ENCODE measurements around the gene RTP5.
"Not testable (repeated sequence)": the region's sequence is repeated elsewhere in the genome, so short reads cannot be mapped to it uniquely, and the experiment has no call there.

Gene RTP5

DNA sequence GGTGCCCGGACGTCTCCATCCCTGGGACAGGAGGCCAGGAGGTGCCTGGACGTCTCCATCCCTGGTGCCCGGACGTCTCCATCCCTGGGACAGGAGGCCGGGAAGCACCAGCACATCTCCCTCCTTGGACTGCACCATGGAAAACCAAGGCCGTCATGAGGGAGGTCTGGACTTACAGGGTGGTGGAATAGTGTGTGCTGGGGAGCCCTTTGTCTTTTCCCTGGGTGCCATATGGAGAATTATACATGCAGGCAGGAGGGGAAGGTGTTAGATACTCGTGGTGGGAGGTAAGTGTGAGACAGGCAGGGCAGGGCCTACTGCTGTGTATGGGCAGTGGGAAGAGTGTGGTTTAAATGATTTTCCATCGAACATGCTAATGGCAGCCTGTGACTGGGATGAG is 52.9 kb downstream of the RTP5 start:
- no peak for DNase-seq (ENCODE audit: low read depth in 4 of 4, low spot score in 1 of 4)

DNA sequence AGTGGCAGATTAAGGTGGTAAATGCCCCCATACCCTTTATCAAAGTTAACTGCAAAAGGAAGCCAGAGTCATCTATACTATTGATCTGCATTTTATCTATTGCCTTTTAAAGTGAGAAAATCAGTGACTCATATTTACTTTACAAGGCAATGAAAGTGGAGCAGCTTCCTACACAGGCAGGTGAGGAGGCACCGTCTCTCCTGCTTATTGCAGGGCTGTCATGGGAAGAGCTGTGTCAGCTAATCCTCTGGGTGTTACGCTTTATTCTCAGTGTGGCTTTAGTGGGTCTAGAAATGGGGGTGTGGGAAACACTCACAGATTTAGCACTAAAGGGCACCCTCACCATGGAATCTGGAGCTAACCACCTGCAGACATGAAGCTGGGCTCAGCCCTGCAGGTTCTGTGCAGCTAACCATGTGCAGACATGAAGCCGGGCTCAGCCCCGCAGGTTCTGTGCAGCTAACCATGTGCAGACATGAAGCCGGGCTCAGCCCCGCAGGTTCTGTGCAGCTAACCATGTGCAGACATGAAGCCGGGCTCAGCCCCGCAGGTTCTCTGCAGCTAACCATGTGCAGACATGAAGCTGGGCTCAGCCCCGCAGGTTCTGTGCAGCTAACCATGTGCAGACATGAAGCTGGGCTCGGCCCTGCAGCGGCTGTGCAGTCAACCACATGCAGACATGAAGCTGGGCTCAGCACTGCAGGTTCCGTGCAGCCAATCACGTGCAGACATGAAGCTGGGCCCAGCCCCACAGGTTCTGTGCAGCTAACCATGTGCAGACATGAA is 53.5 kb downstream of the RTP5 start:
- not testable (repeated sequence) for DNase-seq (ENCODE audit: low read depth in 4 of 4, low spot score in 1 of 4)

All from stimulated activated CD4-positive, alpha-beta T cell treated with anti-CD3 and anti-CD28 coated beads, Interleukin-1b, Interleukin-23, amount 100 ng/mL, for 24 hours (primary cell).